ENCODE results near the gene UIMC1.

Gene UIMC1

GRCh38 chr5:176881816-176882566 lies 124.6 kb downstream of the UIMC1 start:
- TF ChIP-seq ZFX (IDR thresholded peaks at IDR 0.05) (no peak), CTCF (conservative IDR thresholded peaks at IDR 0.05) (no peak)
- H3K27ac ChIP-seq = no peak overlapping the region

GRCh38 chr5:176881021-176881749 lies 125.4 kb downstream of the UIMC1 start:
- TF ChIP-seq CTCF (conservative IDR thresholded peaks at IDR 0.05) (no peak), ZFX (IDR thresholded peaks at IDR 0.05) (no peak)
- no peak overlapping the region for H3K27ac ChIP-seq

GRCh38 chr5:176880366-176881020 lies 126.1 kb downstream of the UIMC1 start:
- TF ChIP-seq ZFX (IDR thresholded peaks at IDR 0.05) (no peak), CTCF (conservative IDR thresholded peaks at IDR 0.05) (no peak)
- no peak overlapping the region for H3K27ac ChIP-seq

GRCh38 chr5:176879663-176880361 lies 126.8 kb downstream of the UIMC1 start:
- TF ChIP-seq CTCF (conservative IDR thresholded peaks at IDR 0.05) = no peak
- TF ChIP-seq ZFX (IDR thresholded peaks at IDR 0.05) = no peak
- no peak overlapping the region for H3K27ac ChIP-seq

GRCh38 chr5:176878906-176879662 lies 127.5 kb downstream of the UIMC1 start:
- TF ChIP-seq CTCF (conservative IDR thresholded peaks at IDR 0.05) (no peak), ZFX (IDR thresholded peaks at IDR 0.05) (no peak)
- no peak overlapping the region for H3K27ac ChIP-seq

GRCh38 chr5:176878463-176878862 lies 128.1 kb downstream of the UIMC1 start:
- TF ChIP-seq ZFX (IDR thresholded peaks at IDR 0.05) (no peak), CTCF (conservative IDR thresholded peaks at IDR 0.05) (no peak)
- H3K27ac ChIP-seq = no peak overlapping the region
